Inflammatory macrophage treated with lipopolysaccharide for 1 hour (primary cell): Measurements from ENCODE around the gene KANTR.

ENCODE experiments used
- DNase-seq, 2 donors: peaks; one replicate each; pipeline ENCODE4 v3.0.0-alpha.2; 2020 to 2022

KANTR gene

DNA sequence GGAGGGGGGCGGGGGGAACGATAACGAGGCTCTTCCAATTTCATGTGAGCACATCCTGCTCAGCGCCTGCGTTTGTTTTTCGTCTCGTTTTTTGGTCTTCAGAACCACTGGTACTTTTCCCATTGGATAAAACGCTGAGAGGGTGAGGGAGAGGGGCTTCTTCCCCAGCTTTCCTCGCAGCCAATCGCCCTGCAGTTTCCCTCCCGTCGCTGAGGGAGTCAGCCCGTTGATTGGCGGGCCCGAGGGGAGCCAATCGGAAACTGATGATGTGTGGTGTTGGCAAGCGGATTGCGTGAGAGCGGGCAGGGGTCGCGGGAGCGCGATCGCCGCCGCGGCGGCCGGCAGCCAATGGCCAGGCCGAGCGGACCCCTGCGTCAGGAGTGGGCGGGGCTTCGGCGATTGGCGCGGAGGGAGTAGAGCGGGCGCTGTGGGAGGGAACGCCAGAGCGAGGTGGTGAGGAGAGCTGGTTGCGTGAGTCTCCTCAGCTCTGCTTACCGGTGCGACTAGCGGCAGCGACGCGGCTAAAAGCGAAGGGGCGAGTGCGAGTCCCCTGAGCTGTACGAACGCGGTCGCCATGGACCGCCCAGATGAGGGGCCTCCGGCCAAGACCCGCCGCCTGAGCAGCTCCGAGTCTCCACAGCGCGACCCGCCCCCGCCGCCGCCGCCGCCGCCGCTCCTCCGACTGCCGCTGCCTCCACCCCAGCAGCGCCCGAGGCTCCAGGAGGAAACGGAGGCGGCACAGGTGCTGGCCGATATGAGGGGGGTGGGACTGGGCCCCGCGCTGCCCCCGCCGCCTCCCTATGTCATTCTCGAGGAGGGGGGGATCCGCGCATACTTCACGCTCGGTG, 11.8 kb upstream of the KANTR start, which contains the start of gene TSPYL2:
Gene TSPYL2, plus strand, starts transcription at position 443 of the 848 bp plus-strand sequence. Its CDS starts 132 bp downstream, at position 575.
- peak; percentile 65 to 78 for DNase-seq

DNA sequence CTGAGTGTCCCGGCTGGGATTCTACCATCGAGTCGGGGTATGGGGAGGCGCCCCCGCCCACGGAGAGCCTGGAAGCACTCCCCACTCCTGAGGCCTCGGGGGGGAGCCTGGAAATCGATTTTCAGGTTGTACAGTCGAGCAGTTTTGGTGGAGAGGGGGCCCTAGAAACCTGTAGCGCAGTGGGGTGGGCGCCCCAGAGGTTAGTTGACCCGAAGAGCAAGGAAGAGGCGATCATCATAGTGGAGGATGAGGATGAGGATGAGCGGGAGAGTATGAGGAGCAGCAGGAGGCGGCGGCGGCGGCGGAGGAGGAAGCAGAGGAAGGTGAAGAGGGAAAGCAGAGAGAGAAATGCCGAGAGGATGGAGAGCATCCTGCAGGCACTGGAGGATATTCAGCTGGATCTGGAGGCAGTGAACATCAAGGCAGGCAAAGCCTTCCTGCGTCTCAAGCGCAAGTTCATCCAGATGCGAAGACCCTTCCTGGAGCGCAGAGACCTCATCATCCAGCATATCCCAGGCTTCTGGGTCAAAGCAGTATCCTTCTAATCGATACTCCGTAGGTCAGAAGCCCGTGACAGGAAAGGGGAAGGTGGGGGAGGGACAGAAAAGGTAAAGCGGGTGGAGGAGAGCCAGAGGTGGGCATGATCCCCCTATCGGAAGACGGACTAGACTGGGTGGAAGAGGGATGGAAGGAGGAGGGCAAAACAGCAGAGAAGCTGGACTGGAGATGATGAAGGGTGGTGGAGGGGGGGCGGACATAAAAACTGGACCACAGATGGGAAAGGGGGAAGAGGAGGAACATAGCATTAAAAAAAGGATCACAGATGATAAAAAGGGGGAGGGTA, 10.9 kb upstream of the KANTR start:
- DNase-seq = no peak

DNA sequence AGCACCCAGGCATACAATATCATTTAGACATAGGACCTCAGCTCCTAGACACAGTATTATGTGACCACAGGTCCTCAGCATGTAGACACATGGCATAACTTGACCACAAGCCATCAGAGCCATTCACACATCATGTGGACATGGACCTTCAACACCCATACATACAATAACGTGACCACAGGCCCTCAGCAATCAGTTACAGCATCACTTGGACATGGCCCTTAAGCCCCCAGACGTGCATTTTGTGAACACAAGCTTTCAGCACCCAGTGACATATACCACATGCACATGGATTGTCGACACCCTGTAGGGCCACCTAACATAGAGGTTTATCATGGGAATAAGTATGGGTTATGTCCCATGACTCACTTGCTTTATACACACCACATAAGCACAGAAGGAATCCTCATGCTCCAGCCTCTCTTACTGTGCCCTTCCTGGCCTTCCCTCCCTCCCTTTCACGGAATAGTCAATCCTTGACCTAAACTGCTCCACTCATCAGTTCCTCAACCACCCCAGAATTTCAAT, 9.8 kb upstream of the KANTR start:
- no peak for DNase-seq

DNA sequence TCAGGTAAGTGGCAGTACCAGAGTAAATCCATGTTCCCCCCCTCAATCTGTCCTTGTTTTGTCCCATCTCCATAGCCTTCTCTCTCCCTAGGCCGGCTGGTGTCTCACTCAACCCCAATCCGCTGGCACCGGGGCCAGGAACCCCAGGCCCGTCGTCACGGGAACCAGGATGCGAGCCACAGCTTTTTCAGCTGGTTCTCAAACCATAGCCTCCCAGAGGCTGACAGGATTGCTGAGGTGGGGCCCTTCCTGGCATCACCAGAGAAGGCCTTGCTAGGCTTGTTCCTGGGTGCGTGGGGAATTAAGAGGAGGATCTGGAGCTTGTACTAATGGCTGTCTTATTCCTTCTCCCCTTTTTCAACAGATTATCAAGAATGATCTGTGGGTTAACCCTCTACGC, 9.1 kb upstream of the KANTR start:
- no peak for DNase-seq

DNA sequence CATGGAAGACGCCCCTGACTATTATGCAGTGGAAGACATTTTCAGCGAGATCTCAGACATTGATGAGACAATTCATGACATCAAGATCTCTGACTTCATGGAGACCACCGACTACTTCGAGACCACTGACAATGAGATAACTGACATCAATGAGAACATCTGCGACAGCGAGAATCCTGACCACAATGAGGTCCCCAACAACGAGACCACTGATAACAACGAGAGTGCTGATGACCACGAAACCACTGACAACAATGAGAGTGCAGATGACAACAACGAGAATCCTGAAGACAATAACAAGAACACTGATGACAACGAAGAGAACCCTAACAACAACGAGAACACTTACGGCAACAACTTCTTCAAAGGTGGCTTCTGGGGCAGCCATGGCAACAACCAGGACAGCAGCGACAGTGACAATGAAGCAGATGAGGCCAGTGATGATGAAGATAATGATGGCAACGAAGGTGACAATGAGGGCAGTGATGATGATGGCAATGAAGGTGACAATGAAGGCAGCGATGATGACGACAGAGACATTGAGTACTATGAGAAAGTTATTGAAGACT, 8.2 kb upstream of the KANTR start:
- no peak for DNase-seq

DNA sequence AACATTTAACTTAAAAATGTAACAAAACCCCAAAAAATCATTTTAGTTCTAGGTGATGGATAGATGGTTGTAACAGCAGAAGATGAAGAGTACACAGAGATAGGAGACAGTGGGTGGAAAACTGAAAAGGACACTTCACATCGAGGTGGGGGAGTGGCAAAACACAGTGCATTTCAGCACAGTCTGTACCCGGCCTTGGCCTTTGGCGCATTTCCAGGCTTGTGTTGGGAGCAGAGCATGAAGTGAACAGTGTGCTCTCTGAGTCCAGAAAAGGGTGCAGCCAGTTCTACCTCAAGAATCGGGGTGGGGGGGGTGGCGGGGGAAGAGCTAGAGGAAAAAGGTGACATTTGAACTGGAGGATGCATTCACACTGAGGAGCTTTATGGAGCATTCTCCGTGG, 7.5 kb upstream of the KANTR start:
- no peak for DNase-seq

DNA sequence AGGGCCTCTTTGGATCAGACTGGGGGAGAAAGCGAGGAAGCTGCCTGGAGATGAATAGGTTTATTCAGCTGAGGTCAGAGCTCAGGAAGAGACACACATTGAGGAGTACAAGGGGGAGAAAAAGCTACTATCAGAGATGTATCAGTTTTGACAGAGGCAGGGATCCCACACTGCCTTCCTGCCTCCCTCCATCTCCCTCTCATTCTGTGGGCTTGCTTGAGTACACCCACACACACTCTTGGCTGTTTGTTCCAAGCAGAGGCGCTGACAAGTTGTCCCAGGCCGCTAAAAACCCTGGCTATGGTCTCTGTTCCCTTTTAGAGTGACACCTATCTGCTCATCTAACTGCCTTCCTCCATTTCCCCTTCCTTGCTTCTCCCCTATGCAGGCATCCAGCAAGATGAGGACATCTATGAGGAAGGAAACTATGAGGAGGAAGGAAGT, 6.5 kb upstream of the KANTR start:
- peak in 1 of 2 donors; percentile 7 for DNase-seq

DNA sequence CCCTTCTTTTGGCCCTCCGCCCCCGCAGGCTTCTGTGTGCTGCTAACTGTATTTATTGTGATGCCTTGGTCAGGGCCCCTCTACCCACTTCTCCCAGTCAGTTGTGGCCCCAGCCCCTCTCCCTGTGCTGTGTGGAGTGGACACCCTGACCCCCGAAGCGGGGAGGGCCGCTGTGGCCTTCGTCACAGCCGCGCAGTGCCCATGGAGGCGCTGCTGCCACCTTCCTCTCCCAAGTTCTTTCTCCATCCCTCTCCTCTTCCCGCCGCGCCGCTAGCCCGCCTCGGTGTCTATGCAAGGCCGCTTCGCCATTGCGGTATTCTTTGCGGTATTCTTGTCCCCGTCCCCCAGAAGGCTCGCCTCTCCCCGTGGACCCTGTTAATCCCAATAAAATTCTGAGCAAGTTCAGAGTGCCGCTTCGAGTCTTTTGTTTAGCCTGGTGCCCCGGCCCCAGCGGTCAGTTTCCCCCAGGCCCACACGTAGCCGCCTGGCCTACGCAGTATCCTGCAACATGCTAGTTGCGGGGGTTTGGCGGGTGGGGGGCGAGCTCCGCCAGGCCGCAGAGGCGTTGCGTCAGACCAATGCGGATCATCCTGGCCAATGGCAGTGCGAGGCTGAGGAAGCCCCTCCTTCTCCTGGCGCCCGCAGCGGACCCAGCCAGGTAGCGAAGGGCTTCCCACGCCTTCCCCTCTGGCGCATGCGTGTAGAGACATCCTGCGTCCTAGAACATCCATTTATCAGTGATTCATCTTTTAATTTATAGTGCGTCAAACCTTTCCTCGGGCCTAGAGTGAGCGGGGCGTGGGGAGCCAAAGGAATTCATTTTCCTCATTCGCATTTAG, 5.6 kb upstream of the KANTR start:
- no peak for DNase-seq

DNA sequence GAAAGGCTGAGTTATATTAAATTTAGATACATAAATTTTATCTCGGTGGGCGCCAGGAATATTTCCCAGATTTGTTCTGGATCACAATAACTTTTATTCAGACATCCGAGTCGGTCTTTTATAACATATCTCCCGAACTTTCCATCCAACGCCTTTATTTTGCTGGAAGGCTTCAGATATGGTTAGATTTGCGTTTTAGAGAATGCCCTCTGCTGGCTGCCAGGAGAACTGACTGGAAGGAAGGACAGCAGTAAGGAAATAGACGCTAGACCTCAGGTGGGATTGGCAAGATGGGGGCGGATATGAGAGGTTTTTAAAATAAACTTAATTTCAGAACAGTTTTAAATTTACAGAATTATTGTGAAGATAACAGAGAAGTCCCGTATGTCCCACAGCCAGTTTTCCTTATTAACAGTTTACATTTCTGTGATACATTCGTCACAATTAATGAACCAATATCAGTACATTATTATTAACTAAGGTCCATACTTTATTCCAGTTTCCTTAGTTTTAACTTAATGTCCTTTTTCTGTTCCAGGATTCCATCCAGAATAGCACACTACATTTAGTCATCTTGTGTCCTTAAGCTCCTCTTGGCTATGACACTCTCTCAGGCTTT, 4.6 kb upstream of the KANTR start:
- DNase-seq = peak in 1 of 2 donors; percentile 28

DNA sequence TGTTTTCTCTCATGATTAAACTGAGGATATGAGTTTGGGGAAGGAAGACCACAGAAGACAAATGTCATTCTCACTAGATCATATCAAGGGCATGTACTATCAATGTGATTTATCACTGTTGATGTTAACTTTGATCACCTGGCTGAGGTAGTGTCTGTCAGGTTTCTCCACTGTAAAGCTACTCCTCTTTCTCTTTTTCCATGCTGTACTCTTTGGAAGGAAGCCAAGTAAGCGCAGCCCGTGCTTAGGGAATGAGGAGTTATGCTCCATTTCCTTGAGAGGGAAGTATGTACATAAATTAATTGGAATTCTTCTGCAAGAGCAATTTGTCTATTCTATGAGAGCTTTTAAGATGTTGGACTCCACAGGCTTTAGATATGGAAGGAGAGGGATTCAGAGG, 4.0 kb upstream of the KANTR start:
- DNase-seq = no peak

DNA sequence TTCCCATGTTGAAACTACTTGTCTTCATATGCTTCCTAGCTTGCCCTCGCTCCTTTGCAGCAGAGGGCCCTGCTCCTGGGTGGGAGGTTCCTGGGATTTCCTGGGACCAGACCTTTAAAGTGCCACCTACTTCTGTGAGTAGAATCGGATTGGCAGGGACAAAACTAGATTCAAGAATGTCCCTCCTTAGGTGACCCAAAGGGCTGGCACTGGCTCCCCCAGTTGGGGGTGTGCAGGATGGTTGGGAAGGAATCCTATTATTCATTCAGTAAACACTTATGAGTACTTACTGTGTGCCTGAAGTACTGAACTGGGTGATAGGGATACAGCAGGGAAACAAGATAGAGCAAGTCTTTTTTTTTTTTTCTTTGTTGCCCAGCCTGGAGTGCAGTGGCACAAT, 2.6 kb upstream of the KANTR start:
- DNase-seq = no peak

DNA sequence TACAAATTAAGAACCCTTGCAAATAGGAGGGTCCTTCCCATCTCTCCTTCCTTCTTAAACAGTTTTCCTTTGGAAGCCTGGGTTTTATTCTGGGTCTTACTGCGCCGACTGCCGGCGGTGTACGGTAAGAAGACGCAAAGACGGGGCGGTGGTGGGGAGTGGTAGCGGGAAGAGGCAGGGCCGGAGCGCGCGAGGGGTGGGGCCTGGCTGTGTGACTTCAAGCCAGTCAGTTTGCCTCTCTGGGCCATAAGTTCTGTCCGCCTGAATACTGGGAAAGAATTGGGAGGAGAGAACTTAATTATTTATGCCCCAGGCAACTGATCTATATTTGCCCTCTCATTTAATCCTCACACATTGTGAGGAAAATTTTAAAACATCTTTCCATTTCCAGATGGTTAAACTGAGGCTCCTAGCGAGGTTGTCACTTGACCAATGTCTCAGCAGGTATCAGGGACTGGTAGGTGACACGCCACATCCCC, 726 bp upstream of the KANTR start:
- DNase-seq = peak; percentile 59 to 69

DNA sequence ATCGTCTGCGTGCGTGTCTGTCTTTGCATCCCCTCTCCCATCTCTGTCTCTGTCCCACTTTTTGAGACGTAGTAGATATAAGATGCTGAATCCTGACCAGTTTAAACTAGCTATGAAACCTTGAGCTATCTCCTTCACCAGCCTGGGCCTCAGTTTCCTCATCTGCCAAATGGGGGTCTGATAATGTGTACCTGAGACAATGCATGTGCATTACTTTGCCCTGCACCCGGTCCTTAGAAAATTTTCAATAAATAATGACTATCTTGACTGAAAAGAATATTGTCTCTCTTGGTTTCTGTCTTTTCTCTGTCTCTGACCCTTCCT, 602 bp downstream of the KANTR start:
- no peak for DNase-seq

DNA sequence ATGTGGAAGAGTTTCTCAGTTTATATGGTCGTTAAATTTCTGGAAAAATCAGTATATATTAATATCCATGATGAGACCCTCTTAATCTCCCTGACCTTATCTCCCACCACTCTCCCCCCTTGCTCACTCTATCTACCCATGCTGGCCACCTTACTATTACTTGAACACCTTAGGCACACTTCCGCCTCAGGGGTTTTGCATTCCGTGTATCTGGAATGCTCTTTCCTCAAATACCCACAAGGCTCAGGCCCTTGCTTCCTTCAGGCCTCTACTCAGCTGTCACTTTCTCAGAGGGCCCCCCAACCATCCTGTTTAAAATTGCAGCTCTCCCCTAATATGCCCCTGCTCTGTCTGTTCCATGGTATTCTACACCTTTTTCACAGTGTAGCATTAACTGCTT, 1.9 kb downstream of the KANTR start:
- DNase-seq = no peak

DNA sequence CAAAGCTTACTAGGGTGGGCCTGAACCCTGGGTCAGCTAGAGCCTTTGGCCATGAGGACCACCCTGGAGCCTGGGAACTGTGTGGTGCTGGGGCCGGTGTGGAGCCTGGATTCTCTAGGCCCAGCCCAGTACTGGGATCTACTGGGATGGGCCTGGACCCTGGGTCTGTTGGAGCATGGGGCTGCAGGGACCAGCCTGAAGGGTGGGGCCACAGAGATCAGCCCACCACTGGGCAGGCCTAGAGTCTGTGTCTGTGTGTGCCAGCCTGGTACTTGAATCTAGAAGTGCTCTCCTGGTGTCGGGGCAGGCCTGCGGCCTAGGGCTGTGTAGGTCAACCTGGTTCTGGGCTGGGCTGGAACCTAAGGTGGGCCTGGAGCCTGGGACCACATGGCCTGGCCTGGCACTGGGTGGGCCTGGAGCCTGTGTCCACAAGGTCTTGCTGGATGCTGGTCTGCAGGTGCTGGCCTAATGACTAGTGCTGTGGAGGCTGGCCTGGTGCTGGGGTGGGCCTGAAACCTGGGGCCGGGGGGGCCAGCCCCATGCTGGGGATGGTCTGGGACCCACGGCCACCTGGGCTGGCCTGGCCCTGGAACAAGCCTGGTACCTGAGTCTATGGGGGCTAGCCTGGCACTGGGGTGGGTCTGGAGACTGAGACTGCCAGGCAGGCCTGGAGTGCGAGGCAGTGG, 21.1 kb downstream of the KANTR start:
- no peak for DNase-seq

DNA sequence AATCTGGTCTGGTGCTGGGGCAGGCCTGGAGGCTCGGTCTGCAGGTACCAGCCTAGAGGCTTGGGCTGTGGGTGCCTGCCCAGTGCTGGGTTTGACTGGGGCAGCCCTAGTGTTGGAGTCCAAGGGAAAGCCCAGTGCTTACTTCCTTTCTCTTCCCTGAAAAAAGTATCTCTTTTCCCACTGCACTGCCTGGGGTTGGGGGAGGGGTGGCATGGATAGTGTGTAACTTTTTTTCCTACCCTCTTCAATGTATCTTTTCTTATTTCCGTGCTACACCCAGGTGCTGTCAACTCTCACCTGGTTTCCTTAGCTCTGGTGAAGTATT, 21.6 kb downstream of the KANTR start:
- DNase-seq = no peak

DNA sequence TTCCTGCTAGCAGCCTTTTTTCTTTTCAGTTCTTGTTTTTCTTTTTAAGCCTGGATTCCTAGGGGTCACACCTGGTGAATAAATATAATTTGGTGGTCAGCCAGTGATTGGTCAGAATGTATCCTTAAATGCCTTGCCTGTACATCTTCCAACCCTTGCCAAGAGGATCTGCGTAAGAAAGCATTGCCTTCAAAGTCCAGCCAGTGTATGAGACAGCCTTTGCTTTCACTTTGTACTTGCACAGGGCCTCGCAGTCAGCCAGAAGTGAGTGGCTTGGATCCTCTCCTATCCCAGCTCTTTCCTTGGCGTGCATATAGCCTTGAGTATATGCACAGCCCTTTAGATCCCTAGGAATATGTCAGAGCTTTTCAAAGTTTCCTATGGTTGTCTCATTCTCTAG, 22.2 kb downstream of the KANTR start:
- no peak for DNase-seq

DNA sequence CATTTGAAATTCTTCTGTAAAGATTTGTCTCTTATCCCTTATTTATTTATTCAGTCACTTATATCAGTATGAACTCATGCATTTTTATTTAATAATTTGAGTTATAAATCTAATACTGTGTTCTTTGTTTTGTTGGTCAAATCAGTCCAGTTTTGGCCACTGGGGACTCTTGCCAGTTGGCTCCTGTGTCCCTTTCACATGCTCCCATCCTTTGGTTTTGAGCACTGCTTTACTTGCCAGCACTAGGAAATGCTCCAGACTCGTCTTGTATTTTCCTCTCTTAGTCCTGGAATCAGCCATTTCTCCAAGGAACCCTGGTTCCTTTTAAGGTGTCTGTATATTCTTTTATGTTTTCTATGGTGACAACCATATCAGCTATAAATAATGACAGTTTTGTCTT, 28.1 kb downstream of the KANTR start:
- DNase-seq = no peak

DNA sequence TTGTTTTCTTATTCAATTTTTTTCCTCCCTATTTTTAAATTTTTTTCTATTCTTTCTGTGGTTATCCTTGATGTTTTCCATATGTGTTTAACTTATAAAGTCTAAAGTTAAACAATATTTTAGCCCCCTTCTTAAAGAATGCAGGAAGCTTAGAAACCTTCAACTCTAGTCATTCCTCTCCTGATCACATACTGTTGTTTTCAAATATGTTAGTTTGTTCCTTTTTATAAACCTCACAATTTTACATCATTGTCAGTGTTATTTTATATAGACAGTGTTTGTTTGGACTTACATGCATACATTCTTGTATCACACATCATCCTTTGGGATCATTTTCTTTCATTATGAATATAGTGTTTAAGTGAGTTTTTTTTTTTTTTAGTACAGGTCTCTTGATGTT, 31.6 kb downstream of the KANTR start:
- DNase-seq = no peak

DNA sequence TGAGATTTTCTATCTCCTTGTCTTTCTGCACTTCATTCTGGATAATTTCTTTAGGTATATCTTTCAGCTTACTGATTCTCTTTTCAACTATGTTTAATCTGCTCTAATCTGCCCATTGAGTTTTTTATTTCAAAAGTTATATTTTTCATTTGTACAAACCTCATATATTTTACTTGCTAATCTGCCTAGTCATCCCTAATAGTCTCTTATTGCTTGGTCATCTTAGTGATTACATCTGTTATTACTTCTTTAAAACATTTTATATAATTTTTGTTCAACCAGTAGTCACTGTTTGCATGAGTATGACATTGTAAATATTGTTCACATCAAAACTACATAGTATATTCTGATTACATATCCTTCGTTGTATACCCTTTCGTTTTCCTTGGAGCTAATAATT, 32.4 kb downstream of the KANTR start:
- DNase-seq = no peak

DNA sequence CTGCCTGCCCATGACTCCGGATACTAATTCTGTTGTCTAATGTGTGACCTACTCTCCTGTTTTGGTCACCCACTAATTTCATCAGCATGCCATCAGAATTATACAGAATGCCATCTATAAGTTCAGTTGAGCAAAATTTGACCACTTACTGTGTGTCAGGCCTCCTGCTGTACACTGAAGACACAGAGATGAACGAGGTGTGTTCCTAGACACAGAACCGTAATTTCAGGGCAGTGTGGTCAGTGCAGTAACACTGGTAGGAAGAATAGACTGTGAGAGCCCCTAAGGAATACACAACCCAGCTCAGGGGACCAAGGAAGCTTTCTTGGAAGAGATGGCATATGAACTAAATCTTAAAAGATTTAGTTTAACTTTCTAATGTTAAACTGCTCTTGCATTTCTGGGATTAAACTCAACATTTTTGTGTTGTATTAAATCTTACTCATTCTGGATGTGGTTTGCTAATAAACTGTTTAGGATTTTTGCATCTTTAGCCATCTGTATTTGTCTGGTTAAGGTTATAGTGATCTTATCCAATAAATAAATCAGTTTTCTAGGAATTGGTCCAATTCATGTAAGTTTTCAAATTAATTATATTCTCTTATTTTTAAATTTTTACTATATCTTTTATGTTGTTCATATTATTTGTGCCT, 34.3 kb downstream of the KANTR start:
- DNase-seq = no peak
